Hepatocyte (in vitro differentiated cells): ENCODE results near the gene DLX3.

Experiments
- CTCF ChIP-seq: fragments of 200-600 bp; sonication (generic); IDR thresholded peaks from 2 replicates; pipeline ENCODE4 v1.5.1; 2016; ENCODE audit warnings: antibody characterized with exemption, mild to moderate bottlenecking; ENCODE audit not compliant: poor library complexity
- EZH2phosphoT487 ChIP-seq: fragments of 200-600 bp; sonication (generic); IDR thresholded peaks from one replicate; pipeline ENCODE4 v1.6.1; 2018; ENCODE audit warnings: antibody characterized with exemption, mild to moderate bottlenecking, low read depth, moderate library complexity; ENCODE audit not compliant: unreplicated experiment, severe bottlenecking

GRCh38 chr17:49978501-49978900 lies 16.5 kb downstream of the DLX3 start:
- no peak for TF ChIP-seq CTCF
- no peak for TF ChIP-seq EZH2phosphoT487
